Measurements from ENCODE around the gene SIPA1.
A peak's percentile ranks its signal among the peaks of the same experiment; 100 is the strongest.
"Not testable (repeated sequence)": the region's sequence is repeated elsewhere in the genome, so short reads cannot be mapped to it uniquely, and the experiment has no call there.

Gene SIPA1

GRCh38 chr11:65658174-65659021, 20.5 kb downstream of the SIPA1 start:
- DNase-seq (ENCODE audit: low spot score): peak; percentile 3

- DNase-seq (ENCODE audit: low spot score): no peak
Observed at GRCh38 chr11:65660038-65660437, 22.1 kb downstream of the SIPA1 start.

GRCh38 chr11:65660908-65661307, 23.0 kb downstream of the SIPA1 start:
- not testable (repeated sequence) for DNase-seq (ENCODE audit: low spot score)

GRCh38 chr11:65661599-65662246, 23.8 kb downstream of the SIPA1 start:
- peak; percentile 8 for DNase-seq (ENCODE audit: low spot score)

GRCh38 chr11:65662247-65662798, 24.4 kb downstream of the SIPA1 start:
- peak; percentile 14 for DNase-seq (ENCODE audit: low spot score)

GRCh38 chr11:65662799-65663638, 25.1 kb downstream of the SIPA1 start, which contains the start of gene RELA:
TSS of gene RELA (minus strand) at chr11:65662916. CDS start at chr11:65662832, 84 bp downstream.
- DNase-seq (ENCODE audit: low spot score): peak; percentile 99

- DNase-seq (ENCODE audit: low spot score): peak; percentile 64
Observed at GRCh38 chr11:65663639-65664200, 25.8 kb downstream of the SIPA1 start.

GRCh38 chr11:65672180-65672860, 34.4 kb downstream of the SIPA1 start:
- peak; percentile 1 for DNase-seq (ENCODE audit: low spot score)

- DNase-seq (ENCODE audit: low spot score): no peak
Observed at GRCh38 chr11:65672982-65673381, 35.1 kb downstream of the SIPA1 start.

GRCh38 chr11:65680192-65680743, 42.4 kb downstream of the SIPA1 start:
- no peak for DNase-seq (ENCODE audit: low spot score)

- DNase-seq (ENCODE audit: low spot score): not testable (repeated sequence)
Observed at GRCh38 chr11:65683480-65683879, 45.6 kb downstream of the SIPA1 start.

GRCh38 chr11:65685981-65686380, 48.1 kb downstream of the SIPA1 start:
- no peak for DNase-seq (ENCODE audit: low spot score)

- not testable (repeated sequence) for DNase-seq (ENCODE audit: low spot score)
Observed at GRCh38 chr11:65691847-65692246, 53.9 kb downstream of the SIPA1 start.

GRCh38 chr11:65692367-65692766, 54.5 kb downstream of the SIPA1 start:
- no peak for DNase-seq (ENCODE audit: low spot score)

GRCh38 chr11:65695459-65696241, 57.7 kb downstream of the SIPA1 start:
- DNase-seq (ENCODE audit: low spot score): no peak

- DNase-seq (ENCODE audit: low spot score): no peak
Observed at GRCh38 chr11:65696802-65697552, 59.1 kb downstream of the SIPA1 start.

GRCh38 chr11:65698205-65698604, 60.3 kb downstream of the SIPA1 start:
- no peak for DNase-seq (ENCODE audit: low spot score)

GRCh38 chr11:65699306-65699705, 61.4 kb downstream of the SIPA1 start:
- no peak for DNase-seq (ENCODE audit: low spot score)

- DNase-seq (ENCODE audit: low spot score): no peak
Observed at GRCh38 chr11:65700399-65700798, 62.5 kb downstream of the SIPA1 start.
